Measurements from ENCODE around the gene STX16.

STX16 gene

GRCh38 chr20:58698741-58699622 is 47.9 kb downstream of the STX16 start:
- no peak for DNase-seq (ENCODE audit: low read depth)

DNA sequence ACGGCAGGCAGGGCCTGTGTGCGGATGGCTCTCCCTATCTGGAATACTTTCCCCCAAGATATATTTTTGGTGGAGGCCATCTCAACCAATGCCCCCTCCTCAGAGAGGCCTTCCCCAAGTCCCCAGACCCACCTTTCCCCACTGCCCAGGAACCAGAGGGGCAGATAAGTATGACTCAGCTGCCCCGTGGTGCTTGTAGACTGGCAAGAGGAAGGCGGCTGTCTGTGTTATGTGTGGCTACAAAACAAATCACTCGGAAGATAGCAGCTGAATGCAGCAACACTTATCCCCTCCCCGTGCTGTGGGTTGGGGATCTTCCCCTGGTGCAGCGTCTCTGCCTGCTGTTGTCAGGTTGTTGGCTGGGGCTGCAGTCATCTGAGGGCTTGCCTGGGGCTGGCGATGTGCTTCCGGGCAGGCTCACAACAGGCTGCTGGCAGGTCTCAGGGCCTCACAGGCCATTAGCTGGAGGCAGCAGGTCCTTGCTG is 48.6 kb downstream of the STX16 start:
- no peak for DNase-seq (ENCODE audit: low read depth)

GRCh38 chr20:58700121-58700821 is 49.2 kb downstream of the STX16 start:
- no peak for DNase-seq (ENCODE audit: low read depth)

DNA sequence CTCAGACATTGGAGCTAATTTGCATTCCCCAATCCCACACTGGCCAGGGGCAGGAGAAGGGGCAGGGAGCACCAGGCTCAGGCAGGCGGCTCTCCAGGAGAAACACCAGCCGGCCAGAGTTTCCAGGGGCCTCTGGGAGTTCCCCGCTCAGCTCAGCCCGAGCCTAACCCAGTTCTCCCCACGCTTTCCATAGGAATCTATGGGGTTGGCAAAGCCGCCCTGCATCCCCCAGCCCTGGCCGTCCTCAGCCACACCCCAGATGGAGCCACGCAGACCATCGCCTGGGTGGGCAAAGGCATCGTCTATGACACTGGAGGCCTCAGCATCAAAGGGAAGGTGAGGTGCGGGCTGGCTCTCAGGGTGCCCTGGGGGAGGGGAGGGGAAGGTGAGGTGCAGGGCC is 49.7 kb downstream of the STX16 start:
- DNase-seq (ENCODE audit: low read depth) = no peak

DNA sequence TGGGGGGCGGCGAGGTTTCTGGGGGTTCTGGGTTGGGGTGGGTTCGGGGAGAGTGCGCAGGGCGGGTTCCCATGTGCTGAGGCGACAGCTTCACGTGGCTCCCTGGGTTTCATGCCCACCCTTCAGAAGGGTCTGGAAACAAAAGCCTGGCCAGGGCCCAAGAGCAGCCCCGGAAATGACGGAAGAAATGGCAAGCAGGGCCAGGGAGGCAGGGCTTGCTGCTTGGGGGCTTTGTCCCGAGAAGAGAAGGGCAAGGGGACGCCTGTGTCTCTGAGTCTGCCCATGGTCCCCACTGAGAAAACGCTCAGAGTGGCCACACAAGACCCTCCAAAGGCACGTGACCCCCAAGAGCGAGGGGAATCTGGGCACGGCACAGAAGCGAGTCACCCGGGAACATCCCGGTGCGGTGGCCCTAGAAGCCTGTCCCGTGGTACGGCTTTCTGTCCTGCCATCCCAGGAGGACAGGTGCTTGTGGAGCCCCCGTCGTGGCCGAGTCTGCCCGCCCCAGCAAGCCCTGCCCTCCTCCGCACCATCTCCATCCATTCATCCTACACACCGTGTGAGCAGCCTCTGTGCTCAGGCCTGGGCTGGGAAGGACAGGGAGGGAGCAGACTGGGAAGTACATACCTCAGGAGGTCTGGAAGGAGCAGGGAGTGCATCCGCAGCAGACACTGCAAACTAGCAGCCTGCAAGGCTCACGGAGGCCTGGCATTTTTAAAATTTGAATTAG is 50.5 kb downstream of the STX16 start:
- DNase-seq (ENCODE audit: low read depth) = no peak

DNA sequence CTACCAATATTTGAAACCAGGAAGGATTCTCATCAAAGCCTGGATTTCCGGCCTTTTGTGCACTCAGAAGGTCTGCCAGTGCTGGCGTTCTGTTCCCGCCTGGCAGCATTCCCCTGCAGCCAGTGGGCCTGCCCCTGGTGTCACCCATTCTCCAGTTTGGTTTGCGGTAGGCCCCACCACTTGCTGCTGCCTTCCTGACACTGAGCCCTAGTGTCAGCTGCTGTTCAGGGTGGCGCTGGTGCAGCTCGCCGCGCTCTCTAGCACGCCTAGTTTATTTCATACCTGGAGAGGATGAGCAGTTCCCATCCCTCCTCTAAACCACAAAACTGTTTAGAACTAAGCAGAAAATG is 51.1 kb downstream of the STX16 start:
- no peak for DNase-seq (ENCODE audit: low read depth)

DNA sequence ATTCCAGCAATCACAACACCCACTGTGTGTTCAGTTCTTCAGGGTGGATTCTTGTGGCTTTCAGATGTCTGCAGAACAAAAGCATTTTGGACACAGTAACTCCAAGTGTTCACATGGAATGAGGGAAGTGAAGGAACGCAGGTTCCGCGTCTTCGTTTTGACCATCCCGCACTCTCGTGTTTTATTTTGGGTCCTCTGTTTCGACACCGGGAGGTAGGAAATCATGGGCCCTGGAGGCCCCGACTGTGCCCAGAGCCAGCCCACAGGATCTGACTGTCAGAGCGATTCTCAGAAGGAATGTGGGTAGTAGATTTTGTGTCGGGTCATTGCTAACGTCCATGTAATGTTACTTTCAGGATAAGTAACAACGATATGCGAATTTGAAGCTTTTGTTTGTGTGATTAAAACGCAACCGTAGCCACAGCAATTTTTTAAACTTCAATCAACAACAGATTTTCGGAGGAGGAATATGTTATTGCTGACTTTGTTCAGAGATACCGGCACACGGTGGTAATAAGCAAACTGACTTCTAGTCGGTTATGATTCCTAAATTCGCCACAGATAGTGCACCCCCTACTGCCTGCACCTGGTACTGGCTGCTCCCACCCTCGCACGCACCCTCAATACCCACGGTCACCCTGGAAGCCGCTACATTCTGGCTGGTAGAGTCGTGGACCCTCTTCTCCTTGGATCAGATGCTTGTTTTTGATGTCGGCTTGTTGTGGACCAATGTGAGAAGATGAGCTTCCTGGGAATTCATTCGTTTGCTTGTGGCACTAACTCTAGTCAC is 52.0 kb downstream of the STX16 start:
- DNase-seq (ENCODE audit: low read depth) = no peak

DNA sequence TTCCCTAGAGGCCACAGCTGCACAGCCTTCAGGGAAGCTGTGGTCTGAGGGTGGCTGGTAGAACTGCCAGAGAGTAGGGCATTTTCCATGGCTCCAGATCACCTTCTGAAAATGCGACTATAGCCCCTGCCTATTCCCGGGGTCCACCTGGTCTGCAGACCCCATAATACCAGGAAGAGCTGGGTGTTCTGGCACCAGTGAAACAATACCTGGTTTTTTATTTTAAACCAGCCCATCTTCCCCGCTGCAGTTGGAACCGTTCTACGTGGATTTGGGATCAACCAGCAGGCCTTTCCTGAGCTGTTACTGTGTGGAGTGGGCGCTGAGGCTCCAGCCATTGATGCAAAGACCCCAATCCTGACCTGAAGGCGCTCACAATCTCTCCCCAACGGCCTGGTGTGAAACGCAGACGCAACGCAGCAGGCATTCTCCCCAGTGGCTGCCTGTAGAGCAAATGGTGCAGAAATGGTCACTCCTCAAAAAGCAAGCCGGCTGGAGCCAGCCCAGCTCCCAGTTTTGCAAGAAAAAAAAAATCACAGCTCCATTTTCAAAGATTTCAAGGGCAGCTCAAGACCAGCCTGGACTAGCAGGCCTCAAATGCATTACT is 52.8 kb downstream of the STX16 start:
- DNase-seq (ENCODE audit: low read depth) = no peak

DNA sequence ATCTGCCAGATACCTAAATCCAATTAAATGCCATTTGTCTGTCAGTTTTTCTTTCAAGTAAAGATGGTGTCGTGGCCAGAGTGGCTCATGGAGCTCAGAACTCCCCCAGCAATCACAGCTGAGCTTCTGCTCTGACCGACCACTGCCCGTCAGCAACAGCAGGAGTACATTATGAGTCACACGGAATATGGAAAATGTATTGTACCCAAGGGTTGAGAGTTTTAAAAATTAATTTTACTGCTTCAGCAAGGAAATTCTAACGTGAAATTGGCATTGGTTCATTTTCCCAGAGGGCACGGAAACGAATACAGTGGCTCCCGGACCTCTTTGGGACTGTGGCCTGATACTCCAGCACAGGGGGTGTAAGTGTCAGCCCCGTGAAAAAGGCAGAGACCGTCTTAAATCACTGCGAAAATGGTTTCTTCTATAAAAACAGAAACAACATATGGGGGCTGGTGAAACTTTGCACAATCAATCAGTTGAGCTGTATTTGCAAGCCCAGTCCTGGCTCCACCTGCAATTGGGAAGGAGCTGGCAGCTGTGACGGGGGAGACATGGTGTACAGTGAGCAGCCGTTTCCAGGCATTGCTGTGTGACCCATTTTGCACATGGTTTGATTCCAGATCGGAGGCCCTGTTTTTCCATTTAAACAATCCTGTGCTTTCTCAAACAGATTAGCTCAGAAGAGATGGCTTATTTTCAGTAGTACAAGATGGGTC is 54.3 kb downstream of the STX16 start:
- DNase-seq (ENCODE audit: low read depth) = no peak

DNA sequence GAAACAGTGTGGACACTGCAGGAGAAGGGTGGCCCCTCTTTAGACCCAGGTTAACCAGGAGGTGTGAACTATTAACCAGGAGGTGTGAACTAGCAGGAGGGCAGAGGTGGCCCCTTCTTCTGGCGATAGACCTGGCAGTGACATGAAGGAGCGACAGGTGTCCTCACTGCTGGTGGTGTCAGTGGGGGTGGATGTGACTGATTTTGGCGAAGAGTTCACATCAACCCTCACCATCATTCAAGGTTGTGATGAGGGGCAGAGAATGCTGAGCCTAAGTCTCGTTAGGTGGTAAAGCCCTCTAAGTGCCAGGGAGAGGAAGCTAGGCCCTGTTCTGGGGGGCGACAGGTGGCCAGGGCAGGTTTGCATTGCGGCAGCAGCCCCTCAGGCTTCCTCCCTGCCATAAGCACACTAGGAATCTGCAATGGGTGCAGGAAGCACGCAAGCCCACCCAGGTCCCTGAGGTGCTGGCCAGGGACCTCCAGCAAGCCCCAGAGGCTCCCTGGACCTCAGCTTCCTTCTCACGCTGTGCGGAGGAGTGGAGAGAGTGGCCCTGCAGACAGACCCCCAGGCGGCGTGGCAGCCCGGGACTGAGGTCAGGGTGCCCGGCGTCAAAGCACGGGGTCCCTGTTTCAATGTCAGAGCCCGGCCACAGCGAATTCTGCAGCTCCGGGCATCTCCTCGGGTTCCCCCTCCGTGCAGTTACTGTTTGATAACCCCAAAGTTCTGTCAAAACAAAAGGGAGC is 55.2 kb downstream of the STX16 start:
- DNase-seq (ENCODE audit: low read depth) = no peak

DNA sequence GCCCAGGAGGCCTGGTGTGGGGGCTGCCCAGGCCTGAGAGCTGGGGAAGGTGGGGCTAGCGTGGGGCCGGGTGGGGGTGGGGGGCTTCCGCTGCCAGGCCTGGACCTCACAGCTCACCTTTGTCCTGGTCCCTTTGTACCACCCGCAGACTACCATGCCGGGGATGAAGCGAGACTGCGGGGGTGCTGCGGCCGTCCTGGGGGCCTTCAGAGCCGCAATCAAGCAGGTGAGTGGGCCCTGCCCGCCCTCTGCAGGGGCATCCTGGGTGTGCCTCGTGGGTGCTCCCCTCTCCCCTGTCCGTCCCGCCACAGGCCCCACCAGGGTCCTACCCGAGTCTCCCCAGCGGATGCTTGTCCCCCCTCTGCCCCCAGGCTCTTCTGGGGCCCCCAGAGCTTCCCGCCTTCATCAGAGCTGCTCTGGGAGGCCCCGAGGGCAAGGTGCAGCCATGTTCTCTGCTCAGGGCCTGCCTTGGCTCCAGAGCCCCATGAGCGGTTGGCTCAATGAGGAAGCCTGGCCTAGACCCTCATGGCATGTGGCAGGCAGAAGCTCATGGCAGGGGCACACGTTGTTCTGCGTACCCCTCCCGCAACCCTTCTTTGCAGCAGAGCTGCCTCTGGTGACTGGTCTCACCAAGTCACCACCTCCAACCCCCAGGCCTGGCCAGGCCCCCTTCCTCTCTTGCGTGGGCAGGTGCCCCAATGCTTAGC is 56.0 kb downstream of the STX16 start:
- no peak for DNase-seq (ENCODE audit: low read depth)

DNA sequence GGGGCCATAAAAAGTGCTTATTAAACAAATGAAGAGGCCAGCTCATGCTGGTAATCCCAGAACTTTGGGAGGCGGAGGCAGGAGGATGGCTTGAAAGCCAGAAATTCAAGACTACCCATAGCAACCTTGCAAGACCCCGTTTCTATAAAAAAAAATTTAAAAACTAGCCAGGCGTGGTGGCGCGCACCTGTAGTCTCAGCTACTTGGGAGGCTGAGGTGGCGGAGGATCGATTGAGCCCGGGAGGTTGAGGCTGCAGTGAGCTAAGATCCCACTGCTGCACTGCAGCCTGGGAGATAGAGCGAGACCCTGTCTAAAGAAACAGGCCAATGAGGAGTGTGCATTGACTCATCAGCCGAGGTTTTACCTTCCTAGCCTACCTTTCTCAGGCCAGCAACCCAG is 56.7 kb downstream of the STX16 start:
- DNase-seq (ENCODE audit: low read depth) = no peak

- no peak for DNase-seq (ENCODE audit: low read depth)
These were observed 57.3 kb downstream of the STX16 start for GRCh38 chr20:58708246-58708931.

GRCh38 chr20:58709013-58709702 is 58.1 kb downstream of the STX16 start:
- DNase-seq (ENCODE audit: low read depth) = no peak

DNA sequence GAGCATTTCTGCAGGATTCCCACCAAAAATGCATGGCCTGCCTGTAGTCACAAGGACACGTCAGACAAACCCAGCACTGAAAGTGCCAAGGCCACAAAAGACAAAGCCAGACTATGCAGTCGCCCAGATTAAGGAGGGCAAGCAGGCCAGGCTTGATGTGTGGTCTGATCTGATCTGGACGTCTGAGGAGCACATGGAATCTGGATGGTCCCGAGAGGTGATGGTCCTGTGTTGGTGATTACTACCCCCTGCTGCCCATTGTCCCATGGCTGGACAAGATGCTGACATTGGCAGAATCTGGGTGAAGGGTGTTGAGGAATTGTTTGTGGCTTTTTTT is 58.6 kb downstream of the STX16 start:
- no peak for DNase-seq (ENCODE audit: low read depth)

GRCh38 chr20:58710481-58711265 is 59.6 kb downstream of the STX16 start:
- DNase-seq (ENCODE audit: low read depth) = no peak

DNA sequence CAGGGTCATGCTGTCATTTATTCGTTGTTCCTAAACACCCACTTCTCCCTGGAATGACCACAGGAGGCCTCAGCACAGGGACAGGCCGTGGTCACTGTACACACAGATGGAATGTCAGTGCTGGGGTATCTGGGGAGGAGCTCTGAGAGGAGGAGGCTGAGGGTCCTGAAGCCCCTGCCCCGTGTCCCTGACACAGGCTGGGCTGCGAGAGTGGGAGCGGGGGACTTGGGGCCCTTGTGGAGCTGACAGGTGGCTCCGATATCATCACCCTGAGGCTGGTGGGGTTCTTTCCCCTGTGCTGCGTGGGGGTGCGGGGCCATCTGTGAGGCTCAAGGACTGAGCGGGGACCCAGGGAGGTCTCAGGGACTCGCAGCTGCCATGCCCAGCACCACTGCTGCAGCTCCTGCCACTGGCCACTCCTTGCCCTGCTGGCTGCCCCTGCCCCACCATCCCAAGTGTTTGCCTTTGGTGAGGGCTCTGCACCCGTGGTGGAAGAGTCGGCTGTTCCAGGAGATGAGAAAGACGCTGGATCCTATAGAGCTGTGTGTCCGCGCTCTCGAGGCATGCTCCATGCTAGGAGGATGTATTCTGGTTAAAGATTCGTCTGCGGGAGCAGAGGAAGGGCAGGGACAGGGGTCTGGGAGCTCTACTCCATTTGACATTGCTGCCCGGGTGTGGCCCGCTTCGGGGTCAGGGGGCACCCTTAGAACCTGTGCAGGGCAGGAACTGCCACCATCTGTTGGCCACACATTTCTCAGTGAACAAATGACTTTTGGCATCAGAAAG is 60.4 kb downstream of the STX16 start:
- DNase-seq (ENCODE audit: low read depth) = no peak

Data from stimulated activated CD8-positive, alpha-beta memory T cell treated with anti-CD3 and anti-CD28 coated beads, Interleukin-4, amount 100 ng/mL, for 24 hours (primary cell).